HG03196 (cell line): ENCODE measurements around the gene PSD.

Experiments
- ATAC-seq: cut with Tn5 transposase; IDR thresholded peaks from one replicate; pipeline ENCODE4 v1.9.1; 2021; ENCODE audit not compliant: unreplicated experiment

PSD gene

GRCh38 chr10:102420714-102421506 lies 2.3 kb upstream of the PSD start, which contains the start of gene FBXL15:
Gene FBXL15, plus strand, starts transcription at chr10:102420836. Its CDS starts 294 bp downstream, at chr10:102421130.
- ATAC-seq, result peak; percentile 57

- no peak for ATAC-seq
These were observed 1.7 kb upstream of the PSD start for GRCh38 chr10:102420181-102420713.

GRCh38 chr10:102419269-102420180 lies 940 bp upstream of the PSD start:
- ATAC-seq, result no peak

- no peak for ATAC-seq
These were observed 1.9 kb downstream of the PSD start for GRCh38 chr10:102416695-102417094.

GRCh38 chr10:102416283-102416682 lies 2.3 kb downstream of the PSD start:
- no peak for ATAC-seq

- ATAC-seq, result no peak
These were observed 3.8 kb downstream of the PSD start for GRCh38 chr10:102414749-102415148.

GRCh38 chr10:102413806-102414561 lies 4.6 kb downstream of the PSD start:
- ATAC-seq, result no peak

GRCh38 chr10:102413053-102413705 lies 5.4 kb downstream of the PSD start:
- ATAC-seq, result no peak

GRCh38 chr10:102412293-102412692 lies 6.3 kb downstream of the PSD start:
- no peak for ATAC-seq

GRCh38 chr10:102411341-102412255 lies 7.0 kb downstream of the PSD start:
- no peak for ATAC-seq

GRCh38 chr10:102410429-102411073 lies 8.0 kb downstream of the PSD start:
- no peak for ATAC-seq

- no peak for ATAC-seq
These were observed 8.8 kb downstream of the PSD start for GRCh38 chr10:102409604-102410428.

GRCh38 chr10:102408728-102409603 lies 9.6 kb downstream of the PSD start:
- ATAC-seq, result no peak

- ATAC-seq, result no peak
These were observed 10.4 kb downstream of the PSD start for GRCh38 chr10:102408131-102408727.

- no peak for ATAC-seq
These were observed 11.0 kb downstream of the PSD start for GRCh38 chr10:102407425-102408130.

- ATAC-seq, result no peak
These were observed 11.8 kb downstream of the PSD start for GRCh38 chr10:102406815-102407214.
